ENCODE measurements around the gene PRSS33.

DNA sequence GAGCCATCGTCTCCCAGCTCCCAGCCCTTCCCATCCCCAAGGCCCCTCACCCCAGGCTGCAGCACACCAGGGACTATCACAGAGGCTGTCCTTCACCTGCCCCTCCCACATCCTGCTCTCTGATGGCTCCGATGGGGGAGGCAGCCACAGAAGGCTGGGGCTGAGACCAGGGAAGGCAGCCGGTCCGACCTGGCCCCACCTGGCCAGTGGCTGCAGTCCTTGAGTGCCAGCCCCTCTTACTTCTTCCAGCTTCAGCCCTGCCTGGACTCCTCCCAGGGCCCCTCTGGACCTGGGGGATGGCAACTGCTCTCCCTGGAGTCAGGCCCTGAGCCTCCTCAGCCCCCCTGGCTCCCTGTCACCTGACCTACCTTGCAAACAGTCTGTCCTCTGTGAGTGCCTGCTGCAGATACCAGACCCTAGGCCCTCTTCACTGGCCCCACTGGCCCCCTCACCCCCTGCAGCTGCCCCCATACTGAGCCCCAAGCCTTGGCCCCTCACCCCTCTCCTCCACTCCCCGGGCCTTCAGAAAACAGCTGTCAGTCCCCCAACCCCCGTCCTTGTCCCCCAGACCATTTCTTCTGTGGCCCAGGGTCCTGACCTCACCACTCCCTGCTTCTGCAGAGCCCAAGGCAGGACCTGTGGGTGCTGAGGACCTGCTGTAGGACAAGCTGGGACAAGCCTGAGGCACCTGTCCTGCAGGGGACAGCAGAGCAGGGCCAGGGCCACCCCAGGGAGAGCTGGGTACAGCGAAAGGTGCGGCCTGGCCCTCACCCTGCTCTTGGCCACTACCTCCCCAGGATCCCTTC lies 47.5 kb downstream of the PRSS33 start:
- no peak for TF ChIP-seq GATA2 (IDR thresholded peaks at IDR 0.05; ENCODE audit: low read depth, low read length)
- TF ChIP-seq GATA3 (IDR thresholded peaks at IDR 0.05; ENCODE audit: low read depth, low read length): no peak

All from SH-SY5Y (cell line).